GM12878 (cell line): ENCODE measurements around the gene ABCC11. TPM values are rescaled to one million over a fixed set of nuclear protein-coding genes. Genes with fewer than 3 reads are reported as not detected.

ENCODE experiments used
- ATAC-seq: fragments of 200-7000 bp; cut with Tn5 transposase; 3 replicates; pipeline ENCODE4 v1.9.1; 2020; ENCODE audit warnings: mild to moderate bottlenecking, moderate library complexity
- Bru-seq: library from RNA; stranded (reverse); fragments of 400-500 nt; gene quantifications from one replicate; lab custom pipeline; 2021; lab: Mats Ljungman, UMichigan
- BruChase-seq, 2 experiments: library from RNA; stranded (reverse); fragments of 400-500 nt; gene quantifications; one replicate each; lab custom pipeline; 2021; lab: Mats Ljungman, UMichigan
- BruUV-seq: library from RNA; stranded (reverse); fragments of 400-500 nt; replicated peaks from 2 replicates; lab custom pipeline; 2021; lab: Mats Ljungman, UMichigan
- CTCF ChIA-PET: fragments of 300-600 bp; sonication (Branson Sonifier 250); formaldehyde crosslinking; extraction: SDS; loops from one replicate; lab custom pipeline; 2021; ENCODE audit warnings: inconsistent platforms; lab: Yijun Ruan, JAX
- POLR2A ChIA-PET: fragments of 350-600 bp; formaldehyde crosslinking; extraction: SDS; loops from one replicate; lab custom pipeline; 2021; ENCODE audit warnings: inconsistent platforms; lab: Charles Lee
- RAD21 ChIA-PET: fragments of 300-600 bp; sonication (Branson Sonifier 250); formaldehyde crosslinking; loops from one replicate; lab custom pipeline; 2023; ENCODE audit warnings: antibody characterized with exemption; ENCODE audit not compliant: unreplicated experiment; lab: Charles Lee
- SMC1A ChIA-PET: fragments of 300-600 bp; sonication (Branson Sonifier 250); formaldehyde crosslinking; loops from one replicate; lab custom pipeline; 2023; ENCODE audit not compliant: unreplicated experiment, uncharacterized antibody; lab: Charles Lee
- DNase-seq: peaks from one replicate; pipeline ENCODE4 v3.0.0-alpha.2; 2011; ENCODE audit warnings: low read depth, low spot score
- FAIRE-seq: peaks from 3 replicates; lab custom pipeline; 2011; peaks lifted over from hg19 to GRCh38; lab: Jason Lieb, UNC
- H2AFZ ChIP-seq: 2 replicates; pipeline ENCODE4 v1.6.0; 2011; ENCODE audit warnings: low read depth, low read length, control low read depth; ENCODE audit not compliant: control insufficient read depth
- H3K27ac ChIP-seq: 2 replicates; pipeline ENCODE4 v1.5.1; 2011; ENCODE audit warnings: control low read depth; ENCODE audit not compliant: control insufficient read depth, insufficient read depth
- H3K27me3 ChIP-seq, 2 experiments: replicated peaks in 1 of 2; 2 replicates each; pipeline versions ENCODE4 v1.6.0 to v1.6.1; 2011; ENCODE audit warnings: low read length in 1 of 2; ENCODE audit not compliant: control insufficient read depth in 2 of 2, insufficient read depth in 2 of 2
- H3K36me3 ChIP-seq, 2 experiments: 2 replicates each; pipeline ENCODE4 v1.5.1; 2011; ENCODE audit warnings: low read length in 1 of 2; ENCODE audit not compliant: control insufficient read depth in 2 of 2, insufficient read depth in 2 of 2
- H3K4me1 ChIP-seq: 2 replicates; pipeline ENCODE4 v1.6.1; 2011; ENCODE audit warnings: mild to moderate bottlenecking, low read length, moderate library complexity, mixed read lengths; ENCODE audit not compliant: control insufficient read depth, insufficient read depth
- H3K4me2 ChIP-seq: 2 replicates; pipeline ENCODE4 v1.6.0; 2011; ENCODE audit warnings: control low read depth; ENCODE audit not compliant: control insufficient read depth, insufficient read depth
- H3K4me3 ChIP-seq: fragments of 200-600 bp; sonication (generic); 2 replicates; pipeline ENCODE4 v1.5.1; 2016
- H3K79me2 ChIP-seq: 2 replicates; pipeline ENCODE4 v1.6.0; 2011; ENCODE audit warnings: low read length; ENCODE audit not compliant: control insufficient read depth, insufficient read depth
- H3K9ac ChIP-seq: 2 replicates; pipeline ENCODE4 v1.8.0; 2011; ENCODE audit warnings: low read length, control low read depth, mixed read lengths; ENCODE audit not compliant: control insufficient read depth, insufficient read depth
- H3K9me3 ChIP-seq: replicated peaks from 3 replicates; pipeline ENCODE4 v1.5.1; 2011; ENCODE audit warnings: mild to moderate bottlenecking, low read length; ENCODE audit not compliant: control insufficient read depth, insufficient read depth
- H4K20me1 ChIP-seq: 2 replicates; pipeline ENCODE4 v1.6.0; 2011; ENCODE audit not compliant: control insufficient read depth, insufficient read depth
- EGR1 ChIP-seq, 2 experiments: IDR thresholded peaks; 1 replicate in 1 of 2; 2 replicates in 1 of 2; pipeline ENCODE4 v1.6.1; 2011 to 2012; ENCODE audit warnings: low read depth in 2 of 2, low read length in 2 of 2, borderline replicate concordance in 1 of 2, mild to moderate bottlenecking in 1 of 2, moderate library complexity in 1 of 2
- JUND ChIP-seq: IDR thresholded peaks from 2 replicates; pipeline ENCODE4 v1.6.1; 2012; ENCODE audit warnings: low read depth, mild to moderate bottlenecking, low read length, improper control_type of control experiment, moderate library complexity
- LARP7 ChIP-seq: fragments of 450-650 bp; IDR thresholded peaks from 2 replicates; pipeline ENCODE4 v1.6.1; 2017; ENCODE audit warnings: mild to moderate bottlenecking
- NFIC ChIP-seq: IDR thresholded peaks from 2 replicates; pipeline ENCODE4 v1.6.1; 2012; ENCODE audit warnings: low read depth, mild to moderate bottlenecking, inconsistent platforms, low read length, moderate library complexity
- NR2F1 ChIP-seq: fragments of 450-650 bp; conservative IDR thresholded peaks from 2 replicates; pipeline ENCODE4 v1.6.1; 2017; ENCODE audit warnings: mild to moderate bottlenecking
- POLR2AphosphoS5 ChIP-seq: IDR thresholded peaks from 2 replicates; pipeline ENCODE4 v1.6.1; 2011; ENCODE audit warnings: mild to moderate bottlenecking, low read length, inconsistent platforms
- USF2 ChIP-seq: IDR thresholded peaks from 2 replicates; pipeline ENCODE4 v1.6.1; 2011; ENCODE audit warnings: low read depth, low read length, improper control_type of control experiment, borderline replicate concordance
- WGBS: methylation state at CpG from one replicate; pipeline ENCODE4 v1.1.6; 2016; ENCODE audit warnings: low lambda C conversion rate; ENCODE audit not compliant: insufficient replicate concordance, insufficient coverage; ENCODE audit errors: missing lambda C conversion rate; 5-methylcytosine and 5-hydroxymethylcytosine counted together
- in situ Hi-C: fragments of 300-500 bp; cut with MboI; formaldehyde crosslinking; loops from 9 replicates; pipeline ENCODE4 v1.14.3; 2018; ENCODE audit warnings: mixed read lengths
- intact Hi-C: fragments of 100-400 bp; cut with micrococcal nuclease; formaldehyde crosslinking; loops from one replicate; pipeline ENCODE4 v1.14.2; 2022; ENCODE audit not compliant: unreplicated experiment
- long read RNA-seq, 2 experiments: library from polyadenylated mRNA; unstranded; transcript quantifications; one replicate each; pipeline ENCODE4 v2.0.0, GENCODE V29; 2019 to 2020
- polyA minus RNA-seq, 3 experiments: library from RNA; depleted of rRNA, polyadenylated mRNA; stranded (reverse); fragments of >200 nt; gene quantifications; 2 replicates each; pipeline ENCODE4 v1.2.3, GENCODE V29; 2011
- polyA plus RNA-seq, 11 experiments: library from polyadenylated mRNA; depleted of rRNA in 4 of 11; unstranded in 6 of 11; stranded (reverse) in 5 of 11; fragments of >200 nt; fragmentation: Nextera tagmentation in 4 of 11; fragmentation: Illumina TruSeq in 1 of 11; extraction: Ambion mirVana in 4 of 11; extraction: Trizol in 1 of 11; gene quantifications; 1 replicate in 1 of 11; 2 replicates in 10 of 11; pipeline versions ENCODE4 v1.2.1 to v1.2.3, GENCODE V29; 2011 to 2016; ENCODE audit warnings: inconsistent platforms in 2 of 11, missing spikeins in 2 of 11, low read depth in 1 of 11
- total RNA-seq, 4 experiments: library from RNA; depleted of rRNA in 3 of 4; stranded (reverse); fragments of >200 nt in 3 of 4; fragmentation: Illumina TruSeq in 1 of 4; extraction: Trizol in 1 of 4; gene quantifications; 2 replicates each; pipeline versions ENCODE4 v1.2.1 to v1.2.3, GENCODE V29; 2013 to 2021
- TF ChIP-seq, protein P1 (sequence below): IDR thresholded peaks from 2 replicates; pipeline ENCODE4 v1.6.1; 2012; ENCODE audit warnings: low read depth, low read length, improper control_type of control experiment

The ABCC11 gene
- 0.31 TPM in 1 of 2 replicates, not detected in the other for total RNA-seq (2013; cell fraction: nucleolus; rRNA removed)
- total RNA-seq (2014; rRNA removed) = not detected in 2 replicates
- total RNA-seq (2014; rRNA removed; fragmentation: Illumina TruSeq; extraction: Trizol) = not detected in 2 replicates
- total RNA-seq (2021) = not detected in 2 replicates
- not detected for polyA plus RNA-seq (2011; ENCODE audit: low read depth)
- 0.01 and 0.04 TPM in 2 replicates for polyA plus RNA-seq (2011; rRNA removed)
- polyA plus RNA-seq (2011; cell fraction: cytosol; rRNA removed) = 0.02 and 0.25 TPM in 2 replicates
- polyA plus RNA-seq (2011; cell fraction: nucleus; rRNA removed) = 0.06 and 0.10 TPM in 2 replicates
- not detected in 2 replicates for polyA plus RNA-seq (2012)
- polyA plus RNA-seq (2014; fragmentation: Illumina TruSeq; extraction: Trizol) = 0.15 TPM in 1 of 2 replicates, not detected in the other
- not detected for polyA plus RNA-seq (2014; fragmentation: Nextera tagmentation; extraction: Ambion mirVana)
- polyA plus RNA-seq (2014; rRNA removed) = not detected in 2 replicates
- polyA plus RNA-seq (2016; fragmentation: Nextera tagmentation; extraction: Ambion mirVana) = under 1 TPM; 0.05 to 0.20 TPM
- not detected in 2 replicates for polyA minus RNA-seq (2011; rRNA and poly(A)+ RNA removed)
- polyA minus RNA-seq (2011; cell fraction: cytosol; rRNA and poly(A)+ RNA removed) = not detected in 2 replicates
- not detected in 2 replicates for polyA minus RNA-seq (2011; cell fraction: nucleus; rRNA and poly(A)+ RNA removed)
- Bru-seq, nascent RNA = percentile 11 among the genes with signal in this experiment
- percentile 11 among the genes with signal in this experiment for BruChase-seq, experiment 1, labeled RNA remaining after a 6-hour chase
- percentile 18 among the genes with signal in this experiment for BruChase-seq, experiment 2, labeled RNA remaining after a 2-hour chase
- long read RNA-seq, experiment 1 = 0 reads
- long read RNA-seq, experiment 2, partial matches to known transcripts = 0 of 1 reads
- long read RNA-seq, experiment 2, other reads (novel, unspliced or antisense) = 1 of 1 reads

DNA sequence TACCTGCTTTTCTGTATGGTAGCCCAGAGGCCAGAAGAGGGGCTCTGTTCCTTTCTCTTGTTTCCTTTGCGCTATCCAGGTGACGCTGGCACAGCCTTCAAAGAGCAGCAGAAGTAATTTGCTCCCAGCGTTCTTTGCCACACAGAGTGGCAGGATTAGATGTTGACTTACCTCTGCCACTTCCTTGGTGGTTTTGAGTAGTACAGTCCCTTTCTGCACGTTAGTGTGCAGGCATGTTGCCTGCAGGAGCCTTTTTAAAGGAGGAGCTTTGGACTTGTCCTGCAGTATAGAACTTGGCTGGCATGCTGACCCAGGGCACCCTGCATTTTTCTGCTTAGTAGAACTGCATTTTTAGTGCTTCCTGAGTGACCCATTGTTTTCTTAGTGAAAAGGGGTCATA, at the start of gene ABCC11:
Gene ABCC11, minus strand, starts transcription at position 229 of the 400 bp plus-strand sequence. CDS start 15,618 bp downstream, outside the sequence.
- intact Hi-C loops = no loop called here
- FAIRE-seq = no peak
- Histone ChIP-seq H3K4me1 (no peaks in the 10 kb centered on the region), H3K79me2 (peaks cover 57% of the 10 kb centered on the region), H4K20me1 (no peaks in the 10 kb centered on the region), H2AFZ (no peak within 1 kb of the TSS), H3K27ac (no peak within 1 kb of the TSS), H3K4me2 (no peak within 1 kb of the TSS), H3K27me3 (no peaks in the 10 kb centered on the region), H3K4me3 (peak within 1 kb of the TSS; percentile 92; the same call in 1 of the 2 replicates), H3K36me3 (no peaks in the 10 kb centered on the region; a peak in 1 of 4 replicates), H3K9ac (no peak within 1 kb of the TSS), H3K9me3 (no peaks in the 10 kb centered on the region)
- ChIA-PET RAD21 (no interaction called here), SMC1A (no interaction called here), CTCF (interaction anchor here (0.6 to 2.3 kb wide), 3 partner anchors 357 to 383 kb away, joined by 3 to 7 read pairs (median 5); no protein-coding TSS in a partner anchor), POLR2A (interaction anchor here (0.6 kb wide), 1 partner anchor 32 kb away, joined by 3 read pairs; no protein-coding TSS in a partner anchor)
- DNase-seq = no peak
- in situ Hi-C loops = no loop called here
- BruUV-seq = no TSS peak
- WGBS = 37% methylated on average over 4 of the region's 4 CpGs
- ATAC-seq = no peak
- TF ChIP-seq USF2 (no peak), EGR1 (IDR thresholded peaks at IDR 0.05; ENCODE audit: borderline replicate concordance in 1 of 2, low read depth in 2 of 2, low read length in 2 of 2) (no peak), NR2F1 (no peak), LARP7 (no peak), NFIC (no peak), POLR2AphosphoS5 (no peak), JUND (no peak)
- TF ChIP-seq, protein P1, sequence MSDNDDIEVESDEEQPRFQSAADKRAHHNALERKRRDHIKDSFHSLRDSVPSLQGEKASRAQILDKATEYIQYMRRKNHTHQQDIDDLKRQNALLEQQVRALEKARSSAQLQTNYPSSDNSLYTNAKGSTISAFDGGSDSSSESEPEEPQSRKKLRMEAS = no peak
